H1 (cell line): ENCODE results near the gene SLC37A1. TPM values are rescaled to one million over a fixed set of nuclear protein-coding genes. Genes with fewer than 3 reads are reported as not detected.
"Not testable (repeated sequence)": the region's sequence is repeated elsewhere in the genome, so short reads cannot be mapped to it uniquely, and the experiment has no call there.

ENCODE experiments used
- CTCF ChIA-PET: fragments of 300-600 bp; sonication (Branson Sonifier 250); formaldehyde crosslinking; loops from one replicate; lab custom pipeline; 2021; ENCODE audit not compliant: partially characterized antibody; lab: Charles Lee
- POLR2A ChIA-PET: fragments of 300-600 bp; sonication (Branson Sonifier 250); formaldehyde crosslinking; loops from one replicate; lab custom pipeline; 2021; ENCODE audit warnings: inconsistent platforms; ENCODE audit not compliant: partially characterized antibody; lab: Charles Lee
- DNase-seq, 2 experiments: peaks; one replicate each; pipeline versions ENCODE4 v3.0.0 to v3.0.0-alpha.2; 2010 to 2022; ENCODE audit warnings: low spot score in 2 of 2, low read depth in 1 of 2, mixed read lengths in 1 of 2
- FAIRE-seq: peaks from 2 replicates; lab custom pipeline; 2011; peaks lifted over from hg19 to GRCh38; lab: Jason Lieb, UNC
- H2AFZ ChIP-seq: 2 replicates; pipeline ENCODE4 v1.8.1; 2012; ENCODE audit warnings: low read length, inconsistent platforms
- H2AK5ac ChIP-seq: 2 replicates; pipeline ENCODE4 v1.6.1; 2013; ENCODE audit warnings: low read depth, low read length
- H2BK120ac ChIP-seq: replicated peaks from 2 replicates; pipeline ENCODE3; 2013; ENCODE audit warnings: low read depth, low read length, inconsistent platforms
- H2BK12ac ChIP-seq: 2 replicates; pipeline ENCODE4 v1.6.1; 2013; ENCODE audit warnings: low read depth, low read length
- H2BK15ac ChIP-seq: 2 replicates; pipeline ENCODE4 v1.6.1; 2013; ENCODE audit warnings: low read length
- H2BK20ac ChIP-seq: 2 replicates; pipeline ENCODE4 v1.6.1; 2013; ENCODE audit warnings: low read length
- H2BK5ac ChIP-seq: 2 replicates; pipeline ENCODE4 v1.6.1; 2013; ENCODE audit warnings: low read depth, low read length
- H3K14ac ChIP-seq: 2 replicates; pipeline ENCODE4 v1.6.1; 2013; ENCODE audit warnings: inconsistent platforms; ENCODE audit not compliant: insufficient read length
- H3K18ac ChIP-seq: 2 replicates; pipeline ENCODE4 v1.6.1; 2013; ENCODE audit warnings: low read length; ENCODE audit errors: extremely low read depth
- H3K23ac ChIP-seq: 2 replicates; pipeline ENCODE4 v1.6.1; 2013; ENCODE audit warnings: inconsistent platforms; ENCODE audit not compliant: insufficient read length
- H3K23me2 ChIP-seq: 2 replicates; pipeline ENCODE4 v1.6.1; 2013; ENCODE audit warnings: low read depth, low read length
- H3K27ac ChIP-seq: 2 replicates; pipeline ENCODE4 v1.6.1; 2011; ENCODE audit warnings: low read depth, low read length, inconsistent platforms
- H3K27me3 ChIP-seq, 4 experiments: replicated peaks in 1 of 4; 1 replicate in 1 of 4; 2 replicates in 3 of 4; pipeline versions ENCODE4 v1.6.1 to v1.8.1; 2011 to 2013; ENCODE audit warnings: low read length in 3 of 4, mild to moderate bottlenecking in 3 of 4, inconsistent platforms in 2 of 4, mixed read lengths in 2 of 4, moderate library complexity in 1 of 4; ENCODE audit not compliant: control insufficient read depth in 3 of 4, insufficient read depth in 3 of 4; ENCODE audit errors: extremely low read depth in 1 of 4
- H3K36me3 ChIP-seq, 4 experiments: 2 replicates each; pipeline versions ENCODE4 v1.6.1 to v1.8.1; 2011 to 2013; ENCODE audit warnings: mild to moderate bottlenecking in 4 of 4, low read length in 3 of 4, moderate library complexity in 2 of 4, control low read depth in 1 of 4, inconsistent platforms in 1 of 4; ENCODE audit not compliant: insufficient read depth in 4 of 4, control insufficient read depth in 2 of 4
- H3K4ac ChIP-seq: replicated peaks from 2 replicates; pipeline ENCODE3; 2013; ENCODE audit warnings: low read length, low read depth, mixed read lengths, inconsistent platforms; ENCODE audit not compliant: insufficient read length
- H3K4me1 ChIP-seq, 4 experiments: replicated peaks in 1 of 4; 1 replicate in 1 of 4; 2 replicates in 3 of 4; pipeline versions ENCODE4 v1.6.1 to v1.8.1; 2011 to 2013; ENCODE audit warnings: low read length in 3 of 4, inconsistent platforms in 2 of 4, mixed read lengths in 1 of 4; ENCODE audit not compliant: insufficient read depth in 4 of 4, control insufficient read depth in 3 of 4
- H3K4me2 ChIP-seq, 2 experiments: 2 replicates each; pipeline versions ENCODE4 v1.6.1 to v1.8.1; 2011 to 2013; ENCODE audit warnings: low read depth in 2 of 2, low read length in 2 of 2, control low read depth in 1 of 2, inconsistent platforms in 1 of 2, mild to moderate bottlenecking in 1 of 2; ENCODE audit not compliant: insufficient read depth in 1 of 2
- H3K4me3 ChIP-seq, 4 experiments: fragments of 200-600, 300-600 bp in 1 of 4; sonication (generic), shearing (Covaris generic), sonication (Bioruptor Twin) in 1 of 4; 2 replicates each; pipeline versions ENCODE4 v1.5.1 to v1.8.1; 2011 to 2016; ENCODE audit warnings: low read length in 4 of 4, low read depth in 3 of 4, control low read depth in 2 of 4, inconsistent platforms in 2 of 4, mild to moderate bottlenecking in 2 of 4, mixed read lengths in 1 of 4, moderate library complexity in 1 of 4; ENCODE audit not compliant: insufficient read depth in 2 of 4; ENCODE audit errors: extremely low read depth in 1 of 4
- H3K56ac ChIP-seq: replicated peaks from 2 replicates; pipeline ENCODE3; 2013; ENCODE audit warnings: low read depth, mild to moderate bottlenecking, mixed read lengths, low read length, inconsistent platforms; ENCODE audit not compliant: insufficient read length
- H3K79me1 ChIP-seq: 2 replicates; pipeline ENCODE4 v1.6.1; 2013; ENCODE audit warnings: low read depth, low read length, control low read depth
- H3K79me2 ChIP-seq, 2 experiments: 2 replicates each; pipeline versions ENCODE4 v1.6.1 to v1.8.1; 2012 to 2013; ENCODE audit warnings: low read length in 2 of 2, mild to moderate bottlenecking in 2 of 2, inconsistent platforms in 1 of 2; ENCODE audit not compliant: insufficient read depth in 2 of 2, control insufficient read depth in 1 of 2
- H3K9ac ChIP-seq, 4 experiments: replicated peaks in 1 of 4; 1 replicate in 1 of 4; 2 replicates in 3 of 4; pipeline versions ENCODE4 v1.6.1 to v1.8.1; 2011 to 2013; ENCODE audit warnings: low read depth in 3 of 4, low read length in 3 of 4, control low read depth in 2 of 4, mild to moderate bottlenecking in 2 of 4, moderate library complexity in 2 of 4, inconsistent platforms in 1 of 4; ENCODE audit errors: extremely low read depth in 1 of 4
- H3K9me3 ChIP-seq, 2 experiments: 2 replicates each; pipeline versions ENCODE4 v1.6.1 to v1.8.1; 2012 to 2013; ENCODE audit warnings: mild to moderate bottlenecking in 2 of 2, moderate library complexity in 2 of 2, control low read depth in 1 of 2, inconsistent platforms in 1 of 2, low read depth in 1 of 2, low read length in 1 of 2, mixed read lengths in 1 of 2; ENCODE audit not compliant: insufficient read depth in 2 of 2
- H4K20me1 ChIP-seq, 2 experiments: replicated peaks in 1 of 2; 2 replicates each; pipeline versions ENCODE3 to v1.8.1; 2011 to 2013; ENCODE audit warnings: inconsistent platforms in 2 of 2, low read length in 2 of 2, mild to moderate bottlenecking in 1 of 2; ENCODE audit not compliant: insufficient read depth in 2 of 2, control insufficient read depth in 1 of 2
- H4K5ac ChIP-seq: 2 replicates; pipeline ENCODE4 v1.6.1; 2013; ENCODE audit warnings: low read length, low read depth, mixed read lengths, inconsistent platforms; ENCODE audit not compliant: insufficient read length
- H4K8ac ChIP-seq: 2 replicates; pipeline ENCODE4 v1.8.0; 2013; ENCODE audit warnings: mild to moderate bottlenecking, moderate library complexity, low read length, inconsistent platforms; ENCODE audit not compliant: insufficient read depth; ENCODE audit errors: extremely low read depth
- H4K91ac ChIP-seq: replicated peaks from 2 replicates; pipeline ENCODE3; 2013; ENCODE audit warnings: low read length, mixed read lengths, inconsistent platforms; ENCODE audit not compliant: insufficient read length
- WGBS, 2 experiments: shearing (Covaris generic) in 1 of 2; methylation state at CpG; one replicate each; pipeline versions ENCODE4 v1.1.6 to v1.1.7; 2013 to 2015; ENCODE audit warnings: low lambda C conversion rate in 2 of 2, mixed read lengths in 2 of 2, inconsistent platforms in 1 of 2, low coverage in 1 of 2, missing lambda C conversion rate in 1 of 2; ENCODE audit not compliant: insufficient replicate concordance in 2 of 2, insufficient coverage in 1 of 2, insufficient read length in 1 of 2; ENCODE audit errors: extremely low coverage in 1 of 2, missing lambda C conversion rate in 1 of 2; 5-methylcytosine and 5-hydroxymethylcytosine counted together
- polyA plus RNA-seq, 7 experiments: library from polyadenylated mRNA; depleted of rRNA in 3 of 7; stranded (reverse) in 5 of 7; unstranded in 2 of 7; fragments of >200 nt in 5 of 7; fragments of 200-250 nt in 2 of 7; gene quantifications; 1 replicate in 5 of 7; 2 replicates in 1 of 7; 4 replicates in 1 of 7; pipeline versions ENCODE4 v1.2.1 to v1.2.3, GENCODE V29; 2011 to 2013; ENCODE audit warnings: missing spikeins in 2 of 7, mixed read lengths in 2 of 7
- total RNA-seq: library from RNA; stranded (reverse); fragmentation: NEBNext Ultra II Directional; extraction: Animal tissue kit (Norgen Biotek cat#: 25700); gene quantifications from 2 replicates; pipeline ENCODE4 v1.2.1, GENCODE V29; 2021

SLC37A1 gene
- total and polyA plus RNA-seq, 2 of the 8 experiments (the other 6 are each of a cell fraction or from before 2014, with no cell fraction given) = 15.6 to 30.9 TPM

- H3K36me3 ChIP-seq, H4K5ac ChIP-seq, H4K8ac ChIP-seq, H2BK120ac ChIP-seq, H3K27ac ChIP-seq, FAIRE-seq, H2BK5ac ChIP-seq, H3K9me3 ChIP-seq, H3K4me1 ChIP-seq, H3K27me3 ChIP-seq, H4K20me1 ChIP-seq, H2AFZ ChIP-seq, H3K23ac ChIP-seq, H3K79me2 ChIP-seq, H3K9ac ChIP-seq, H3K18ac ChIP-seq, DNase-seq, H3K79me1 ChIP-seq, H3K14ac ChIP-seq, H3K4me3 ChIP-seq, H3K4ac ChIP-seq, H3K4me2 ChIP-seq, POLR2A ChIA-PET: not testable (repeated sequence)
- peak overlapping the region; percentile 96 for H2AK5ac ChIP-seq
- 60% methylated on average over 5 of the region's 5 CpGs; no CpG with 5 or more reads in 1 of the 2 experiments for WGBS, 2 experiments
- H3K23me2 ChIP-seq = peaks cover 11% of the 10 kb centered on the region; the same call in 1 of the 2 replicates
- peak overlapping the region; percentile 99; the same call in 1 of the 2 replicates for H2BK15ac ChIP-seq
- CTCF ChIA-PET = interaction anchor here (1.0 kb wide), 1 partner anchor 38 kb away, joined by 3 read pairs; no protein-coding TSS in a partner anchor
- H4K91ac ChIP-seq = peak overlapping the region; percentile 93
- peak overlapping the region; percentile 99; the same call in 1 of the 2 replicates for H2BK12ac ChIP-seq
- peak overlapping the region; percentile 82 for H2BK20ac ChIP-seq
- peak overlapping the region; percentile 95 for H3K56ac ChIP-seq
Observed at GRCh38 chr21:42615377-42615776, 101.7 kb downstream of the SLC37A1 start.
